Measurements from ENCODE around the gene VWA5B2.

DNA sequence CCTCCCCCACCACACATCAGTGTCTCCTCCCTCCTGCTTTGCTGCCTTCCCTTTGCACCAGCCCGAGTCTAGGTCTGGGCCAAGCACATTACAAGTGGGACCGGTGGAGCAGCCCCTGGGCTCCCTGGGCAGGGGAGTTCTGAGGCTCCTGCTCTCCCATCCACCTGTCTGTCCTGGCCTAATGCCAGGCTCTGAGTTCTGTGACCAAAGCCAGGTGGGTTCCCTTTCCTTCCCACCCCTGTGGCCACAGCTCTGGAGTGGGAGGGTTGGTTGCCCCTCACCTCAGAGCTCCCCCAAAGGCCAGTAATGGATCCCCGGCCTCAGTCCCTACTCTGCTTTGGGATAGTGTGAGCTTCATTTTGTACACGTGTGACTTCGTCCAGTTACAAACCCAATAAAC is 45.7 kb upstream of the VWA5B2 start:
- TF ChIP-seq, protein P1, sequence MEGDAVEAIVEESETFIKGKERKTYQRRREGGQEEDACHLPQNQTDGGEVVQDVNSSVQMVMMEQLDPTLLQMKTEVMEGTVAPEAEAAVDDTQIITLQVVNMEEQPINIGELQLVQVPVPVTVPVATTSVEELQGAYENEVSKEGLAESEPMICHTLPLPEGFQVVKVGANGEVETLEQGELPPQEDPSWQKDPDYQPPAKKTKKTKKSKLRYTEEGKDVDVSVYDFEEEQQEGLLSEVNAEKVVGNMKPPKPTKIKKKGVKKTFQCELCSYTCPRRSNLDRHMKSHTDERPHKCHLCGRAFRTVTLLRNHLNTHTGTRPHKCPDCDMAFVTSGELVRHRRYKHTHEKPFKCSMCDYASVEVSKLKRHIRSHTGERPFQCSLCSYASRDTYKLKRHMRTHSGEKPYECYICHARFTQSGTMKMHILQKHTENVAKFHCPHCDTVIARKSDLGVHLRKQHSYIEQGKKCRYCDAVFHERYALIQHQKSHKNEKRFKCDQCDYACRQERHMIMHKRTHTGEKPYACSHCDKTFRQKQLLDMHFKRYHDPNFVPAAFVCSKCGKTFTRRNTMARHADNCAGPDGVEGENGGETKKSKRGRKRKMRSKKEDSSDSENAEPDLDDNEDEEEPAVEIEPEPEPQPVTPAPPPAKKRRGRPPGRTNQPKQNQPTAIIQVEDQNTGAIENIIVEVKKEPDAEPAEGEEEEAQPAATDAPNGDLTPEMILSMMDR (tag by site-specific recombination; IDR thresholded peaks at IDR 0.05): no peak
- TF ChIP-seq, protein P2, sequence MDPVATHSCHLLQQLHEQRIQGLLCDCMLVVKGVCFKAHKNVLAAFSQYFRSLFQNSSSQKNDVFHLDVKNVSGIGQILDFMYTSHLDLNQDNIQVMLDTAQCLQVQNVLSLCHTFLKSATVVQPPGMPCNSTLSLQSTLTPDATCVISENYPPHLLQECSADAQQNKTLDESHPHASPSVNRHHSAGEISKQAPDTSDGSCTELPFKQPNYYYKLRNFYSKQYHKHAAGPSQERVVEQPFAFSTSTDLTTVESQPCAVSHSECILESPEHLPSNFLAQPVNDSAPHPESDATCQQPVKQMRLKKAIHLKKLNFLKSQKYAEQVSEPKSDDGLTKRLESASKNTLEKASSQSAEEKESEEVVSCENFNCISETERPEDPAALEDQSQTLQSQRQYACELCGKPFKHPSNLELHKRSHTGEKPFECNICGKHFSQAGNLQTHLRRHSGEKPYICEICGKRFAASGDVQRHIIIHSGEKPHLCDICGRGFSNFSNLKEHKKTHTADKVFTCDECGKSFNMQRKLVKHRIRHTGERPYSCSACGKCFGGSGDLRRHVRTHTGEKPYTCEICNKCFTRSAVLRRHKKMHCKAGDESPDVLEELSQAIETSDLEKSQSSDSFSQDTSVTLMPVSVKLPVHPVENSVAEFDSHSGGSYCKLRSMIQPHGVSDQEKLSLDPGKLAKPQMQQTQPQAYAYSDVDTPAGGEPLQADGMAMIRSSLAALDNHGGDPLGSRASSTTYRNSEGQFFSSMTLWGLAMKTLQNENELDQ (tag by site-specific recombination; IDR thresholded peaks at IDR 0.05; ENCODE audit: low read depth): no peak
- TF ChIP-seq ZNF549 (tag by site-specific recombination; IDR thresholded peaks at IDR 0.05) (no peak), ZNF157 (tag by site-specific recombination; IDR thresholded peaks at IDR 0.05) (no peak), ZNF777 (tag by site-specific recombination; IDR thresholded peaks at IDR 0.05; ENCODE audit: borderline replicate concordance) (no peak), ZNF266 (tag by site-specific recombination; IDR thresholded peaks at IDR 0.05; ENCODE audit: low read depth) (no peak), ZNF529 (tag by site-specific recombination; IDR thresholded peaks at IDR 0.05; ENCODE audit: insufficient replicate concordance) (no peak), ZNF585B (tag by site-specific recombination; IDR thresholded peaks at IDR 0.05) (no peak), SP2 (tag by site-specific recombination; IDR thresholded peaks at IDR 0.05) (no peak)

Data from HEK293 (cell line).